GM23338 (cell line): ENCODE data around the gene TLE1. TPM values are rescaled to one million over a fixed set of nuclear protein-coding genes. Genes with fewer than 3 reads are reported as not detected.

Experiments
- ATAC-seq: fragments of 200-7000 bp; cut with Tn5 transposase; 3 replicates; pipeline ENCODE4 v1.9.1; 2020
- DNase-seq: peaks from one replicate; pipeline ENCODE4 v3.0.0-alpha.2; 2015; ENCODE audit warnings: low spot score
- H2AFZ ChIP-seq: fragments of 200-600 bp; sonication (generic); 2 replicates; pipeline ENCODE4 v1.8.0; 2016; ENCODE audit warnings: antibody characterized with exemption, mild to moderate bottlenecking, moderate library complexity
- H3F3A ChIP-seq: fragments of 200-600 bp; sonication (generic); replicated peaks from 2 replicates; pipeline ENCODE4 v1.8.0; 2017; ENCODE audit warnings: antibody characterized with exemption, mixed run types, low read depth
- H3K27ac ChIP-seq: fragments of 200-600 bp; sonication (generic); 2 replicates; pipeline ENCODE4 v1.6.1; 2016; ENCODE audit warnings: low read depth
- H3K27me3 ChIP-seq: fragments of 200-600 bp; sonication (generic); 2 replicates; pipeline ENCODE4 v1.8.0; 2016; ENCODE audit warnings: mild to moderate bottlenecking, mixed run types, moderate library complexity; ENCODE audit not compliant: insufficient read depth
- H3K36me3 ChIP-seq: fragments of 200-600 bp; sonication (generic); 2 replicates; pipeline ENCODE4 v1.8.0; 2016; ENCODE audit warnings: mild to moderate bottlenecking; ENCODE audit not compliant: insufficient read depth
- H3K4me1 ChIP-seq: fragments of 200-600 bp; sonication (generic); 2 replicates; pipeline ENCODE4 v1.8.0; 2016; ENCODE audit warnings: mild to moderate bottlenecking, moderate library complexity; ENCODE audit not compliant: insufficient read depth
- H3K4me2 ChIP-seq: fragments of 200-600 bp; sonication (generic); 2 replicates; pipeline ENCODE4 v1.7.1; 2017; ENCODE audit warnings: mixed run types
- H3K4me3 ChIP-seq: fragments of 200-600 bp; sonication (generic); 2 replicates; pipeline ENCODE4 v1.6.1; 2016; ENCODE audit warnings: mixed run types
- H3K79me2 ChIP-seq: fragments of 200-600 bp; sonication (generic); replicated peaks from 2 replicates; pipeline ENCODE4 v1.8.0; 2017; ENCODE audit warnings: mild to moderate bottlenecking; ENCODE audit not compliant: insufficient read depth
- H3K9me2 ChIP-seq: fragments of 200-600 bp; sonication (generic); 2 replicates; pipeline ENCODE4 v1.8.0; 2017; ENCODE audit not compliant: insufficient read depth
- H4K20me1 ChIP-seq: fragments of 200-600 bp; sonication (generic); replicated peaks from 2 replicates; pipeline ENCODE4 v1.8.0; 2017; ENCODE audit warnings: mild to moderate bottlenecking; ENCODE audit not compliant: insufficient read depth
- H3K27ac Mint-ChIP-seq: 2 replicates; pipeline ENCODE4 v1.8.0; 2020; ENCODE audit warnings: inconsistent platforms, mild to moderate bottlenecking, moderate library complexity, mixed read lengths
- H3K27me3 Mint-ChIP-seq: 3 replicates; pipeline ENCODE4 v1.8.0; 2022; ENCODE audit warnings: low read depth, mild to moderate bottlenecking, moderate library complexity, mixed read lengths, inconsistent platforms; ENCODE audit not compliant: insufficient read depth, poor library complexity
- H3K36me3 Mint-ChIP-seq: 3 replicates; pipeline ENCODE4 v1.8.0; 2021; ENCODE audit warnings: low read depth, mild to moderate bottlenecking, inconsistent platforms, moderate library complexity, mixed read lengths
- H3K4me1 Mint-ChIP-seq: 3 replicates; pipeline ENCODE4 v1.8.0; 2020; ENCODE audit warnings: mild to moderate bottlenecking, inconsistent platforms, mixed read lengths
- H3K4me3 Mint-ChIP-seq: 3 replicates; pipeline ENCODE4 v1.8.0; 2021; ENCODE audit warnings: moderate library complexity, mild to moderate bottlenecking, inconsistent platforms, mixed read lengths
- H3K9me3 Mint-ChIP-seq: 3 replicates; pipeline ENCODE4 v1.8.0; 2020; ENCODE audit warnings: moderate library complexity, mild to moderate bottlenecking, inconsistent platforms, mixed read lengths
- CREB1 ChIP-seq: fragments of 250-450 bp; sonication (Bioruptor Pico); IDR thresholded peaks from 2 replicates; pipeline ENCODE4 v1.5.0; 2020; ENCODE audit warnings: low read depth, mild to moderate bottlenecking, moderate library complexity
- EZH2 ChIP-seq: fragments of 200-600 bp; sonication (generic); IDR thresholded peaks from one replicate; pipeline ENCODE4 v1.8.0; 2017; ENCODE audit warnings: antibody characterized with exemption, mild to moderate bottlenecking, low read depth; ENCODE audit not compliant: unreplicated experiment
- EZH2phosphoT487 ChIP-seq: fragments of 200-600 bp; sonication (generic); IDR thresholded peaks from one replicate; pipeline ENCODE4 v1.8.1; 2018; ENCODE audit warnings: antibody characterized with exemption; ENCODE audit not compliant: unreplicated experiment
- JUNB ChIP-seq: IDR thresholded peaks from one replicate; pipeline ENCODE4 v1.6.1; 2016; ENCODE audit warnings: antibody characterized with exemption; ENCODE audit not compliant: unreplicated experiment
- NANOG ChIP-seq: IDR thresholded peaks from 2 replicates; pipeline ENCODE4 v1.6.1; 2016; ENCODE audit warnings: antibody characterized with exemption, borderline replicate concordance
- POLR2AphosphoS5 ChIP-seq: IDR thresholded peaks from 2 replicates; pipeline ENCODE4 v1.6.1; 2016; ENCODE audit warnings: antibody characterized with exemption, low read depth
- STAT1 ChIP-seq: IDR thresholded peaks from one replicate; pipeline ENCODE4 v1.6.1; 2016; ENCODE audit warnings: antibody characterized with exemption; ENCODE audit not compliant: unreplicated experiment
- ZNF114 ChIP-seq: fragments of 250-450 bp; sonication (Bioruptor Pico); IDR thresholded peaks from 2 replicates; pipeline ENCODE4 v1.5.0; 2020; ENCODE audit warnings: mild to moderate bottlenecking, moderate library complexity
- ZNF331 ChIP-seq: fragments of 250-450 bp; sonication (Bioruptor Pico); IDR thresholded peaks from 2 replicates; pipeline ENCODE4 v1.5.0; 2020; ENCODE audit warnings: low read depth, mild to moderate bottlenecking, moderate library complexity
- polyA plus RNA-seq: library from polyadenylated mRNA; unstranded; fragments of >200 nt; fragmentation: Nextera tagmentation; extraction: Ambion mirVana; gene quantifications from 2 replicates; pipeline ENCODE4 v1.2.1, GENCODE V29; 2016
- total RNA-seq: library from RNA; depleted of rRNA; stranded (reverse); fragments of >200 nt; shearing (Covaris generic); gene quantifications from 2 replicates; pipeline ENCODE4 v1.2.3, GENCODE V29; 2014
- TF ChIP-seq, protein P1 (sequence below): IDR thresholded peaks from one replicate; pipeline ENCODE4 v1.6.1; 2018; ENCODE audit warnings: antibody characterized with exemption; ENCODE audit not compliant: unreplicated experiment
- TF ChIP-seq, protein P2 (sequence below): fragments of 250-450 bp; sonication (Bioruptor Pico); IDR thresholded peaks from 2 replicates; pipeline ENCODE4 v1.5.0; 2020; ENCODE audit warnings: mild to moderate bottlenecking, moderate library complexity
- TF ChIP-seq, protein P3 (sequence below): IDR thresholded peaks from 2 replicates; pipeline ENCODE4 v1.6.1; 2016; ENCODE audit warnings: antibody characterized with exemption
- TF ChIP-seq, protein P4 (sequence below), 2 experiments: fragments of 200-600 bp in 1 of 2; sonication (generic) in 1 of 2; conservative IDR thresholded peaks; 2 replicates each; pipeline versions ENCODE4 v1.5.1 to v1.6.1; 2016 to 2017; ENCODE audit warnings: antibody characterized with exemption in 2 of 2, low read depth in 2 of 2, mild to moderate bottlenecking in 2 of 2, moderate library complexity in 1 of 2

TLE1 gene
- total and polyA plus RNA-seq, 2 experiments from 2014 or later = 58.1 to 132 TPM

DNA sequence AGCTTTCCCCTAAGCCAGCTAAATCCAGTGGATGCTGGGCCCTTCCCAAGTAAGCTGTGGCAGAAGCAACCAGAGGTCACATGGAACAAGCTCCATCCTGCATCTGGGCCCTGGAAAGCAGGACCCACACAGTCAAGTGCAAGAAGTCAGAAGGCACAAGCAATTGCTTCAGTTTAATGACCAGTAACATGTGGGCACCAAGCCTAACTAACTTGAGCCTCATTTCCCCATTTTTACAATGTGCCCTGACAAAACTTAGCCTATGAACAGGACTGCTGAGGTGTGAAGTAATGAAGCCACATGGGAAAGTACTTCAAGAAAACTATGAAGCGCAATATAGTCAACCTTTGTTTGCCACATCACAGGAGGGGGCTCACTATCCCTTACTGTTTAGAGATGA is 90.5 kb downstream of the TLE1 start:
- Histone ChIP-seq H3K4me2 (no peak overlapping the region), H4K20me1 (peaks cover 11% of the 10 kb centered on the region), H3K9me2 (peaks cover 5% of the 10 kb centered on the region; the same call in 1 of the 2 replicates), H3K4me3 (no peak overlapping the region), H3K4me1 (peaks cover 80% of the 10 kb centered on the region), H3K36me3 (peaks cover 16% of the 10 kb centered on the region), H3F3A (no peaks in the 10 kb centered on the region), H3K27me3 (no peaks in the 10 kb centered on the region), H2AFZ (no peak overlapping the region), H3K27ac (no peak overlapping the region; the same call in 1 of the 2 replicates), H3K79me2 (peaks cover 61% of the 10 kb centered on the region)
- Mint-ChIP-seq H3K27ac (no peak overlapping the region), H3K4me3 (no peak overlapping the region), H3K9me3 (no peaks in the 10 kb centered on the region), H3K4me1 (peaks cover 84% of the 10 kb centered on the region), H3K36me3 (peaks cover 74% of the 10 kb centered on the region), H3K27me3 (peaks cover 3% of the 10 kb centered on the region)
- DNase-seq (no peak), ATAC-seq (no peak)
- TF ChIP-seq POLR2AphosphoS5 = no peak
- TF ChIP-seq, protein P1, sequence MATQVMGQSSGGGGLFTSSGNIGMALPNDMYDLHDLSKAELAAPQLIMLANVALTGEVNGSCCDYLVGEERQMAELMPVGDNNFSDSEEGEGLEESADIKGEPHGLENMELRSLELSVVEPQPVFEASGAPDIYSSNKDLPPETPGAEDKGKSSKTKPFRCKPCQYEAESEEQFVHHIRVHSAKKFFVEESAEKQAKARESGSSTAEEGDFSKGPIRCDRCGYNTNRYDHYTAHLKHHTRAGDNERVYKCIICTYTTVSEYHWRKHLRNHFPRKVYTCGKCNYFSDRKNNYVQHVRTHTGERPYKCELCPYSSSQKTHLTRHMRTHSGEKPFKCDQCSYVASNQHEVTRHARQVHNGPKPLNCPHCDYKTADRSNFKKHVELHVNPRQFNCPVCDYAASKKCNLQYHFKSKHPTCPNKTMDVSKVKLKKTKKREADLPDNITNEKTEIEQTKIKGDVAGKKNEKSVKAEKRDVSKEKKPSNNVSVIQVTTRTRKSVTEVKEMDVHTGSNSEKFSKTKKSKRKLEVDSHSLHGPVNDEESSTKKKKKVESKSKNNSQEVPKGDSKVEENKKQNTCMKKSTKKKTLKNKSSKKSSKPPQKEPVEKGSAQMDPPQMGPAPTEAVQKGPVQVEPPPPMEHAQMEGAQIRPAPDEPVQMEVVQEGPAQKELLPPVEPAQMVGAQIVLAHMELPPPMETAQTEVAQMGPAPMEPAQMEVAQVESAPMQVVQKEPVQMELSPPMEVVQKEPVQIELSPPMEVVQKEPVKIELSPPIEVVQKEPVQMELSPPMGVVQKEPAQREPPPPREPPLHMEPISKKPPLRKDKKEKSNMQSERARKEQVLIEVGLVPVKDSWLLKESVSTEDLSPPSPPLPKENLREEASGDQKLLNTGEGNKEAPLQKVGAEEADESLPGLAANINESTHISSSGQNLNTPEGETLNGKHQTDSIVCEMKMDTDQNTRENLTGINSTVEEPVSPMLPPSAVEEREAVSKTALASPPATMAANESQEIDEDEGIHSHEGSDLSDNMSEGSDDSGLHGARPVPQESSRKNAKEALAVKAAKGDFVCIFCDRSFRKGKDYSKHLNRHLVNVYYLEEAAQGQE = no peak
- TF ChIP-seq EZH2 = no peak
- no peak for TF ChIP-seq NANOG
- no peak for TF ChIP-seq STAT1
- TF ChIP-seq, protein P2, sequence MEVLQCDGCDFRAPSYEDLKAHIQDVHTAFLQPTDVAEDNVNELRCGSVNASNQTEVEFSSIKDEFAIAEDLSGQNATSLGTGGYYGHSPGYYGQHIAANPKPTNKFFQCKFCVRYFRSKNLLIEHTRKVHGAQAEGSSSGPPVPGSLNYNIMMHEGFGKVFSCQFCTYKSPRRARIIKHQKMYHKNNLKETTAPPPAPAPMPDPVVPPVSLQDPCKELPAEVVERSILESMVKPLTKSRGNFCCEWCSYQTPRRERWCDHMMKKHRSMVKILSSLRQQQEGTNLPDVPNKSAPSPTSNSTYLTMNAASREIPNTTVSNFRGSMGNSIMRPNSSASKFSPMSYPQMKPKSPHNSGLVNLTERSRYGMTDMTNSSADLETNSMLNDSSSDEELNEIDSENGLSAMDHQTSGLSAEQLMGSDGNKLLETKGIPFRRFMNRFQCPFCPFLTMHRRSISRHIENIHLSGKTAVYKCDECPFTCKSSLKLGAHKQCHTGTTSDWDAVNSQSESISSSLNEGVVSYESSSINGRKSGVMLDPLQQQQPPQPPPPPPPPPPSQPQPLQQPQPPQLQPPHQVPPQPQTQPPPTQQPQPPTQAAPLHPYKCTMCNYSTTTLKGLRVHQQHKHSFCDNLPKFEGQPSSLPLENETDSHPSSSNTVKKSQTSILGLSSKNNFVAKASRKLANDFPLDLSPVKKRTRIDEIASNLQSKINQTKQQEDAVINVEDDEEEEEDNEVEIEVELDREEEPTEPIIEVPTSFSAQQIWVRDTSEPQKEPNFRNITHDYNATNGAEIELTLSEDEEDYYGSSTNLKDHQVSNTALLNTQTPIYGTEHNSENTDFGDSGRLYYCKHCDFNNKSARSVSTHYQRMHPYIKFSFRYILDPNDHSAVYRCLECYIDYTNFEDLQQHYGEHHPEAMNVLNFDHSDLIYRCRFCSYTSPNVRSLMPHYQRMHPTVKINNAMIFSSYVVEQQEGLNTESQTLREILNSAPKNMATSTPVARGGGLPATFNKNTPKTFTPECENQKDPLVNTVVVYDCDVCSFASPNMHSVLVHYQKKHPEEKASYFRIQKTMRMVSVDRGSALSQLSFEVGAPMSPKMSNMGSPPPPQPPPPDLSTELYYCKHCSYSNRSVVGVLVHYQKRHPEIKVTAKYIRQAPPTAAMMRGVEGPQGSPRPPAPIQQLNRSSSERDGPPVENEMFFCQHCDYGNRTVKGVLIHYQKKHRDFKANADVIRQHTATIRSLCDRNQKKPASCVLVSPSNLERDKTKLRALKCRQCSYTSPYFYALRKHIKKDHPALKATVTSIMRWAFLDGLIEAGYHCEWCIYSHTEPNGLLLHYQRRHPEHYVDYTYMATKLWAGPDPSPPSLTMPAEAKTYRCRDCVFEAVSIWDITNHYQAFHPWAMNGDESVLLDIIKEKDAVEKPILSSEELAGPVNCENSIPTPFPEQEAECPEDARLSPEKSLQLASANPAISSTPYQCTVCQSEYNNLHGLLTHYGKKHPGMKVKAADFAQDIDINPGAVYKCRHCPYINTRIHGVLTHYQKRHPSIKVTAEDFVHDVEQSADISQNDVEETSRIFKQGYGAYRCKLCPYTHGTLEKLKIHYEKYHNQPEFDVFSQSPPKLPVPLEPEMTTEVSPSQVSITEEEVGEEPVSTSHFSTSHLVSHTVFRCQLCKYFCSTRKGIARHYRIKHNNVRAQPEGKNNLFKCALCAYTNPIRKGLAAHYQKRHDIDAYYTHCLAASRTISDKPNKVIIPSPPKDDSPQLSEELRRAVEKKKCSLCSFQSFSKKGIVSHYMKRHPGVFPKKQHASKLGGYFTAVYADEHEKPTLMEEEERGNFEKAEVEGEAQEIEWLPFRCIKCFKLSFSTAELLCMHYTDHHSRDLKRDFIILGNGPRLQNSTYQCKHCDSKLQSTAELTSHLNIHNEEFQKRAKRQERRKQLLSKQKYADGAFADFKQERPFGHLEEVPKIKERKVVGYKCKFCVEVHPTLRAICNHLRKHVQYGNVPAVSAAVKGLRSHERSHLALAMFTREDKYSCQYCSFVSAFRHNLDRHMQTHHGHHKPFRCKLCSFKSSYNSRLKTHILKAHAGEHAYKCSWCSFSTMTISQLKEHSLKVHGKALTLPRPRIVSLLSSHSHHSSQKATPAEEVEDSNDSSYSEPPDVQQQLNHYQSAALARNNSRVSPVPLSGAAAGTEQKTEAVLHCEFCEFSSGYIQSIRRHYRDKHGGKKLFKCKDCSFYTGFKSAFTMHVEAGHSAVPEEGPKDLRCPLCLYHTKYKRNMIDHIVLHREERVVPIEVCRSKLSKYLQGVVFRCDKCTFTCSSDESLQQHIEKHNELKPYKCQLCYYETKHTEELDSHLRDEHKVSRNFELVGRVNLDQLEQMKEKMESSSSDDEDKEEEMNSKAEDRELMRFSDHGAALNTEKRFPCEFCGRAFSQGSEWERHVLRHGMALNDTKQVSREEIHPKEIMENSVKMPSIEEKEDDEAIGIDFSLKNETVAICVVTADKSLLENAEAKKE = no peak
- TF ChIP-seq ZNF331 (CRISPR knock-in tag) = no peak
- TF ChIP-seq, protein P3, sequence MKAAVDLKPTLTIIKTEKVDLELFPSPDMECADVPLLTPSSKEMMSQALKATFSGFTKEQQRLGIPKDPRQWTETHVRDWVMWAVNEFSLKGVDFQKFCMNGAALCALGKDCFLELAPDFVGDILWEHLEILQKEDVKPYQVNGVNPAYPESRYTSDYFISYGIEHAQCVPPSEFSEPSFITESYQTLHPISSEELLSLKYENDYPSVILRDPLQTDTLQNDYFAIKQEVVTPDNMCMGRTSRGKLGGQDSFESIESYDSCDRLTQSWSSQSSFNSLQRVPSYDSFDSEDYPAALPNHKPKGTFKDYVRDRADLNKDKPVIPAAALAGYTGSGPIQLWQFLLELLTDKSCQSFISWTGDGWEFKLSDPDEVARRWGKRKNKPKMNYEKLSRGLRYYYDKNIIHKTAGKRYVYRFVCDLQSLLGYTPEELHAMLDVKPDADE = no peak
- no peak for TF ChIP-seq ZNF114 (CRISPR knock-in tag)
- TF ChIP-seq CREB1 = no peak
- TF ChIP-seq JUNB = no peak
- no peak for TF ChIP-seq EZH2phosphoT487
- TF ChIP-seq, protein P4, sequence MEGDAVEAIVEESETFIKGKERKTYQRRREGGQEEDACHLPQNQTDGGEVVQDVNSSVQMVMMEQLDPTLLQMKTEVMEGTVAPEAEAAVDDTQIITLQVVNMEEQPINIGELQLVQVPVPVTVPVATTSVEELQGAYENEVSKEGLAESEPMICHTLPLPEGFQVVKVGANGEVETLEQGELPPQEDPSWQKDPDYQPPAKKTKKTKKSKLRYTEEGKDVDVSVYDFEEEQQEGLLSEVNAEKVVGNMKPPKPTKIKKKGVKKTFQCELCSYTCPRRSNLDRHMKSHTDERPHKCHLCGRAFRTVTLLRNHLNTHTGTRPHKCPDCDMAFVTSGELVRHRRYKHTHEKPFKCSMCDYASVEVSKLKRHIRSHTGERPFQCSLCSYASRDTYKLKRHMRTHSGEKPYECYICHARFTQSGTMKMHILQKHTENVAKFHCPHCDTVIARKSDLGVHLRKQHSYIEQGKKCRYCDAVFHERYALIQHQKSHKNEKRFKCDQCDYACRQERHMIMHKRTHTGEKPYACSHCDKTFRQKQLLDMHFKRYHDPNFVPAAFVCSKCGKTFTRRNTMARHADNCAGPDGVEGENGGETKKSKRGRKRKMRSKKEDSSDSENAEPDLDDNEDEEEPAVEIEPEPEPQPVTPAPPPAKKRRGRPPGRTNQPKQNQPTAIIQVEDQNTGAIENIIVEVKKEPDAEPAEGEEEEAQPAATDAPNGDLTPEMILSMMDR (conservative IDR thresholded peaks at IDR 0.05; ENCODE audit: low read depth in 2 of 2) = no peak
